WTC11 (cell line): ENCODE results near the gene SVIL. TPM values are rescaled to one million over a fixed set of nuclear protein-coding genes. Genes with fewer than 3 reads are reported as not detected.
"Not testable (repeated sequence)": the region's sequence is repeated elsewhere in the genome, so short reads cannot be mapped to it uniquely, and the experiment has no call there.

Source experiments
- ATAC-seq: fragments of 200-7000 bp; cut with Tn5 transposase; 2 replicates; pipeline ENCODE4 v1.10.0; 2021; ENCODE audit warnings: mild to moderate bottlenecking, moderate library complexity
- CTCF ChIA-PET: fragments of 300-600 bp; sonication (Branson Sonifier 250); formaldehyde crosslinking; loops from one replicate; lab custom pipeline; 2021; ENCODE audit warnings: antibody characterized with exemption; lab: Charles Lee
- POLR2A ChIA-PET: fragments of 350-600 bp; sonication (Branson Sonifier 250); formaldehyde crosslinking; loops from one replicate; lab custom pipeline; 2021; ENCODE audit warnings: antibody characterized with exemption; lab: Charles Lee
- DNase-seq: peaks from one replicate; pipeline ENCODE4 v3.0.0; 2021; ENCODE audit warnings: low spot score
- H3K27ac Mint-ChIP-seq: 2 replicates; pipeline ENCODE4 v1.8.0; 2021; ENCODE audit warnings: mixed read lengths
- H3K27me3 Mint-ChIP-seq: 2 replicates; pipeline ENCODE4 v1.8.0; 2021; ENCODE audit warnings: low read depth, mild to moderate bottlenecking, moderate library complexity, mixed read lengths
- H3K36me3 Mint-ChIP-seq: 2 replicates; pipeline ENCODE4 v1.8.0; 2021; ENCODE audit warnings: mixed read lengths
- H3K4me1 Mint-ChIP-seq: 2 replicates; pipeline ENCODE4 v1.8.0; 2022; ENCODE audit warnings: mixed read lengths
- H3K4me3 Mint-ChIP-seq: 2 replicates; pipeline ENCODE4 v1.8.0; 2021; ENCODE audit warnings: mild to moderate bottlenecking, moderate library complexity, mixed read lengths
- H3K9me3 Mint-ChIP-seq: 2 replicates; pipeline ENCODE4 v1.8.0; 2021; ENCODE audit warnings: mixed read lengths
- ATF6 ChIP-seq: sonication (generic); formaldehyde crosslinking; IDR thresholded peaks from 2 replicates; pipeline ENCODE4 v1.8.1; 2023; ENCODE audit warnings: mild to moderate bottlenecking, missing genetic modification reagents
- E2F5 ChIP-seq: sonication (generic); formaldehyde crosslinking; IDR thresholded peaks from 2 replicates; pipeline ENCODE4 v1.8.1; 2022; ENCODE audit warnings: mild to moderate bottlenecking, moderate library complexity, missing genetic modification reagents
- ELF4 ChIP-seq: sonication (generic); formaldehyde crosslinking; IDR thresholded peaks from 2 replicates; pipeline ENCODE4 v1.8.1; 2022; ENCODE audit warnings: low read depth, mild to moderate bottlenecking, moderate library complexity, missing genetic modification reagents
- ERG ChIP-seq: fragments of 250-450 bp; sonication (Bioruptor Pico); IDR thresholded peaks from 2 replicates; pipeline ENCODE4 v1.8.0; 2021; ENCODE audit warnings: mild to moderate bottlenecking
- GTF2I ChIP-seq: fragments of 250-450 bp; sonication (Bioruptor Pico); conservative IDR thresholded peaks from 2 replicates; pipeline ENCODE4 v1.4.0; 2021; ENCODE audit warnings: mild to moderate bottlenecking
- HMGXB4 ChIP-seq: sonication (generic); formaldehyde crosslinking; IDR thresholded peaks from 2 replicates; pipeline ENCODE4 v1.8.1; 2023; ENCODE audit warnings: mild to moderate bottlenecking, moderate library complexity, missing genetic modification reagents
- NR1H2 ChIP-seq: sonication (generic); formaldehyde crosslinking; IDR thresholded peaks from 2 replicates; pipeline ENCODE4 v1.9.0; 2021; ENCODE audit warnings: mild to moderate bottlenecking, moderate library complexity, missing genetic modification reagents
- SMAD4 ChIP-seq: sonication (generic); formaldehyde crosslinking; IDR thresholded peaks from 2 replicates; pipeline ENCODE4 v1.8.0; 2022; ENCODE audit warnings: mild to moderate bottlenecking, missing genetic modification reagents
- TCF7 ChIP-seq: sonication (generic); formaldehyde crosslinking; IDR thresholded peaks from 2 replicates; pipeline ENCODE4 v1.8.0; 2022; ENCODE audit warnings: mild to moderate bottlenecking, low read depth, missing genetic modification reagents, moderate library complexity
- TEAD4 ChIP-seq: sonication (generic); formaldehyde crosslinking; IDR thresholded peaks from 2 replicates; pipeline ENCODE4 v1.8.0; 2022; ENCODE audit warnings: mild to moderate bottlenecking, missing genetic modification reagents
- total RNA-seq: library from RNA; stranded (reverse); gene quantifications from 3 replicates; pipeline ENCODE4 v1.2.3, GENCODE V29; 2021

The SVIL gene
- total RNA-seq, 1 experiment from 2014 or later: 27.1 TPM

GRCh38 chr10:29440981-29441380 lies 193.8 kb downstream of the SVIL start (continued):
- TF ChIP-seq NR1H2 (CRISPR knock-in tag) (no peak), ATF6 (CRISPR knock-in tag) (no peak), ELF4 (CRISPR knock-in tag) (no peak), GTF2I (no peak), TCF7 (CRISPR knock-in tag) (no peak)
- TF ChIP-seq, all 79 proteins: peak for 0

GRCh38 chr10:29439005-29439404 lies 195.8 kb downstream of the SVIL start:
- DNase-seq, H3K27me3 Mint-ChIP-seq, ATAC-seq, POLR2A ChIA-PET, H3K27ac Mint-ChIP-seq, H3K4me3 Mint-ChIP-seq: not testable (repeated sequence)
- Mint-ChIP-seq H3K9me3 (peaks cover 56% of the 10 kb centered on the region), H3K36me3 (peaks cover 42% of the 10 kb centered on the region), H3K4me1 (peaks cover 23% of the 10 kb centered on the region)
- CTCF ChIA-PET: interaction anchor here (1.2 kb wide), 1 partner anchor 9 kb away, joined by 3 read pairs; no protein-coding TSS in a partner anchor

GRCh38 chr10:29438271-29438670 lies 196.5 kb downstream of the SVIL start:
- DNase-seq (no peak), ATAC-seq (no peak)
- peaks cover 52% of the 10 kb centered on the region for H3K9me3 Mint-ChIP-seq
- peaks cover 39% of the 10 kb centered on the region for H3K36me3 Mint-ChIP-seq
- TF ChIP-seq E2F5 (CRISPR knock-in tag) (no peak), ERG (CRISPR knock-in tag) (no peak), HMGXB4 (CRISPR knock-in tag) (no peak)
- no peak overlapping the region for H3K27ac Mint-ChIP-seq
- ChIA-PET CTCF (interaction anchor here (1.2 kb wide), 1 partner anchor 9 kb away, joined by 3 read pairs; no protein-coding TSS in a partner anchor), POLR2A (interaction anchor here (0.6 kb wide), 1 partner anchor 416 kb away, joined by 12 read pairs; no protein-coding TSS in a partner anchor)
- H3K4me1 Mint-ChIP-seq: peaks cover 20% of the 10 kb centered on the region
- H3K4me3 Mint-ChIP-seq: no peak overlapping the region
- peaks cover 8% of the 10 kb centered on the region for H3K27me3 Mint-ChIP-seq

- Mint-ChIP-seq H3K27me3 (peaks cover 8% of the 10 kb centered on the region), H3K4me3 (no peak overlapping the region), H3K27ac (no peak overlapping the region), H3K4me1 (peaks cover 17% of the 10 kb centered on the region), H3K9me3 (peaks cover 50% of the 10 kb centered on the region), H3K36me3 (peaks cover 39% of the 10 kb centered on the region)
- ChIA-PET POLR2A (interaction anchor here (0.6 kb wide), 1 partner anchor 416 kb away, joined by 12 read pairs; no protein-coding TSS in a partner anchor), CTCF (no interaction called here)
- no peak for DNase-seq
- no peak for ATAC-seq
- TF ChIP-seq TEAD4 (CRISPR knock-in tag) (no peak), SMAD4 (no peak)
These were observed 196.9 kb downstream of the SVIL start for GRCh38 chr10:29437871-29438270.
